CD1c-positive myeloid dendritic cell (primary cell): Measurements from ENCODE around the gene AGAP1.

Experiments used
- DNase-seq: peaks from one replicate; pipeline ENCODE4 v3.0.0-alpha.2; 2016; ENCODE audit errors: extremely low spot score

The AGAP1 gene

GRCh38 chr2:235868224-235868623 lies 374.4 kb downstream of the AGAP1 start:
- DNase-seq = no peak

GRCh38 chr2:235868645-235869044 lies 374.8 kb downstream of the AGAP1 start:
- no peak for DNase-seq

GRCh38 chr2:235870515-235870914 lies 376.7 kb downstream of the AGAP1 start:
- DNase-seq = no peak

GRCh38 chr2:235876099-235876679 lies 382.3 kb downstream of the AGAP1 start:
- no peak for DNase-seq

- no peak for DNase-seq
Measured at GRCh38 chr2:235877275-235877802, 383.5 kb downstream of the AGAP1 start.

GRCh38 chr2:235879116-235879515 lies 385.3 kb downstream of the AGAP1 start:
- DNase-seq = no peak

- no peak for DNase-seq
Measured at GRCh38 chr2:235883675-235884074, 389.8 kb downstream of the AGAP1 start.

- no peak for DNase-seq
Measured at GRCh38 chr2:235889302-235889630, 395.4 kb downstream of the AGAP1 start.

- DNase-seq = no peak
Measured at GRCh38 chr2:235893129-235893698, 399.4 kb downstream of the AGAP1 start.

GRCh38 chr2:235894839-235895238 lies 401.0 kb downstream of the AGAP1 start:
- no peak for DNase-seq

- DNase-seq = no peak
Measured at GRCh38 chr2:235896061-235896460, 402.2 kb downstream of the AGAP1 start.

- DNase-seq = no peak
Measured at GRCh38 chr2:235897992-235898391, 404.1 kb downstream of the AGAP1 start.

GRCh38 chr2:235898766-235899165 lies 404.9 kb downstream of the AGAP1 start:
- no peak for DNase-seq

GRCh38 chr2:235900631-235901030 lies 406.8 kb downstream of the AGAP1 start:
- DNase-seq = no peak

- DNase-seq = no peak
Measured at GRCh38 chr2:235901243-235901642, 407.4 kb downstream of the AGAP1 start.

GRCh38 chr2:235903782-235904584 lies 410.1 kb downstream of the AGAP1 start:
- no peak for DNase-seq

- no peak for DNase-seq
Measured at GRCh38 chr2:235904585-235904931, 410.7 kb downstream of the AGAP1 start.

GRCh38 chr2:235908826-235909225 lies 415.0 kb downstream of the AGAP1 start:
- no peak for DNase-seq

GRCh38 chr2:235909358-235909757 lies 415.5 kb downstream of the AGAP1 start:
- no peak for DNase-seq

GRCh38 chr2:235910067-235910466 lies 416.2 kb downstream of the AGAP1 start:
- no peak for DNase-seq

- DNase-seq = no peak
Measured at GRCh38 chr2:235911125-235911524, 417.3 kb downstream of the AGAP1 start.

GRCh38 chr2:235911633-235912233 lies 417.9 kb downstream of the AGAP1 start:
- DNase-seq = no peak

GRCh38 chr2:235914756-235915155 lies 420.9 kb downstream of the AGAP1 start:
- no peak for DNase-seq
